Colonic mucosa (tissue), 4 donors: ENCODE results near the gene ACBD3. TPM values are rescaled to one million over a fixed set of nuclear protein-coding genes. Genes with fewer than 3 reads are reported as not detected.

Experiments used
- DNase-seq: peaks from one replicate; pipeline ENCODE4 v3.0.0-alpha.2; 2020
- H3K27ac ChIP-seq: fragments of 200-600 bp; one replicate; pipeline ENCODE4 v1.8.0; 2021
- H3K27me3 ChIP-seq: fragments of 200-600 bp; one replicate; pipeline ENCODE4 v1.8.0; 2021
- H3K36me3 ChIP-seq: fragments of 200-600 bp; one replicate; pipeline ENCODE4 v1.8.0; 2021
- H3K4me1 ChIP-seq: fragments of 200-600 bp; one replicate; pipeline ENCODE4 v1.8.0; 2021; ENCODE audit warnings: mild to moderate bottlenecking
- H3K4me3 ChIP-seq: fragments of 200-600 bp; one replicate; pipeline ENCODE4 v1.8.0; 2021
- H3K9ac ChIP-seq, 2 donors: one replicate each; pipeline ENCODE4 v1.7.0; 2013; ENCODE audit warnings: control low read depth in 2 of 2, low read depth in 2 of 2, low read length in 2 of 2
- H3K9me3 ChIP-seq: fragments of 200-600 bp; one replicate; pipeline ENCODE4 v1.8.0; 2021
- CTCF ChIP-seq: fragments of 200-600 bp; IDR thresholded peaks from one replicate; pipeline ENCODE4 v1.8.0; 2022; ENCODE audit warnings: antibody characterized with exemption, mild to moderate bottlenecking
- intact Hi-C: fragments of 100-400 bp; cut with DNase I; formaldehyde crosslinking; loops from one replicate; pipeline ENCODE4 v1.14.1; 2022
- total RNA-seq, 2 donors: library from RNA; stranded (reverse); fragmentation: NEBNext Ultra II Directional in 1 of 2; extraction: Animal tissue kit (Norgen Biotek cat#: 25700) in 1 of 2; gene quantifications; one replicate each; pipeline ENCODE4 v1.2.1, GENCODE V29; 2021
- donor health status: healthy.
- donor health status: DM: no; HTN: no; CAD: no.
- donor health status: DM: no; HTN: no; CAD: no.

The ACBD3 gene
- total RNA-seq, 2 donors from 2014 or later, result 46.6 to 61.6 TPM

- no peak for DNase-seq
- Histone ChIP-seq H3K27ac (no peak overlapping the region), H3K36me3 (no peaks in the 10 kb centered on the region), H3K4me1 (peaks cover 22% of the 10 kb centered on the region), H3K9ac (no peak overlapping the region), H3K27me3 (no peaks in the 10 kb centered on the region), H3K4me3 (no peak overlapping the region), H3K9me3 (no peaks in the 10 kb centered on the region)
- no peak for TF ChIP-seq CTCF
- intact Hi-C loops, result no loop called here
Measured at GRCh38 chr1:226129230-226129629, 57.3 kb downstream of the ACBD3 start.

GRCh38 chr1:226128487-226129075 lies 58.0 kb downstream of the ACBD3 start:
- TF ChIP-seq CTCF, result no peak
- H3K4me3 ChIP-seq, result no peak overlapping the region
- DNase-seq, result no peak
- no peaks in the 10 kb centered on the region for H3K9me3 ChIP-seq
- H3K36me3 ChIP-seq, result no peaks in the 10 kb centered on the region
- H3K27me3 ChIP-seq, result no peaks in the 10 kb centered on the region
- intact Hi-C loops, result no loop called here
- peaks cover 21% of the 10 kb centered on the region for H3K4me1 ChIP-seq
- H3K27ac ChIP-seq, result peak overlapping the region; percentile 95
- peak overlapping the region in 1 of 2 donors; percentile 76 for H3K9ac ChIP-seq

GRCh38 chr1:226126824-226127569 lies 59.5 kb downstream of the ACBD3 start:
- Histone ChIP-seq H3K36me3 (no peaks in the 10 kb centered on the region), H3K9ac (peak overlapping the region; percentile 64 to 76), H3K27me3 (no peaks in the 10 kb centered on the region), H3K9me3 (no peaks in the 10 kb centered on the region), H3K4me1 (peaks cover 14% of the 10 kb centered on the region), H3K27ac (peak overlapping the region; percentile 95), H3K4me3 (no peak overlapping the region)
- no peak for DNase-seq
- no peak for TF ChIP-seq CTCF
- intact Hi-C loops, result loop anchor here (2.0 kb wide), 1 partner anchor 68 kb away; no protein-coding TSS in a partner anchor

- Histone ChIP-seq H3K9me3 (no peaks in the 10 kb centered on the region), H3K4me1 (peaks cover 14% of the 10 kb centered on the region), H3K27ac (peak overlapping the region; percentile 95), H3K4me3 (no peak overlapping the region), H3K27me3 (no peaks in the 10 kb centered on the region), H3K9ac (peak overlapping the region in 1 of 2 donors; percentile 75), H3K36me3 (no peaks in the 10 kb centered on the region)
- TF ChIP-seq CTCF, result no peak
- DNase-seq, result no peak
- intact Hi-C loops, result loop anchor here (2.0 kb wide), 1 partner anchor 69 kb away; no protein-coding TSS in a partner anchor
Measured at GRCh38 chr1:226125831-226126230, 60.7 kb downstream of the ACBD3 start.

GRCh38 chr1:226125097-226125630 lies 61.4 kb downstream of the ACBD3 start:
- Histone ChIP-seq H3K27ac (peak overlapping the region; percentile 98), H3K27me3 (no peaks in the 10 kb centered on the region), H3K4me3 (no peak overlapping the region), H3K9ac (peak overlapping the region; percentile 47 to 75), H3K4me1 (peaks cover 14% of the 10 kb centered on the region), H3K36me3 (no peaks in the 10 kb centered on the region), H3K9me3 (no peaks in the 10 kb centered on the region)
- intact Hi-C loops, result no loop called here
- peak; percentile 96 for DNase-seq
- TF ChIP-seq CTCF, result peak; percentile 100
